NCI-H446 (cell line): ENCODE data around the gene ACTR6.
"Not testable (repeated sequence)": the region's sequence is repeated elsewhere in the genome, so short reads cannot be mapped to it uniquely, and the experiment has no call there.

Experiments used
- DNase-seq, 2 experiments: peaks; one replicate each; lab custom pipeline; 2025; lab: John Stamatoyannopoulos, UW

Gene ACTR6

GRCh38 chr12:100221523-100221922 lies 20.9 kb downstream of the ACTR6 start:
- DNase-seq, result no peak

DNA sequence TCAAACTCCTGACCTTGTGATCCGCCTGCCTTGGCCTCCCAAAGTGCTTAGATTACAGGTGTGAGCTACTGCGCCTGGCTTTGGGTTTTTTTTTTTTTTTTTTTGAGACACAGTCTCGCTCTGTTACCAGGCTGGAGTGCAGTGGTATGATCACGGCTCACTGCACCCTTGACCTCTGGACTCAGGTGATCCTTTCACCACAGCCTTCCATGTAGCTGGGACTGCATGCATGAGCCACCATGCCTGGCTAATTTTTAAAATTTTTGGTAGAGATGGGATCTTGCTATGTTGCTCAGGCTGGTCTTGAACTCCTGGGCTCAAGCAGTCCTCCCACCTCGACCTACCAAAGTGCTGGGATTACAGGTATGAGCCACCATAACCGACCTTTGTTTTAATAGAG lies 21.6 kb downstream of the ACTR6 start:
- DNase-seq, result not testable (repeated sequence)

DNA sequence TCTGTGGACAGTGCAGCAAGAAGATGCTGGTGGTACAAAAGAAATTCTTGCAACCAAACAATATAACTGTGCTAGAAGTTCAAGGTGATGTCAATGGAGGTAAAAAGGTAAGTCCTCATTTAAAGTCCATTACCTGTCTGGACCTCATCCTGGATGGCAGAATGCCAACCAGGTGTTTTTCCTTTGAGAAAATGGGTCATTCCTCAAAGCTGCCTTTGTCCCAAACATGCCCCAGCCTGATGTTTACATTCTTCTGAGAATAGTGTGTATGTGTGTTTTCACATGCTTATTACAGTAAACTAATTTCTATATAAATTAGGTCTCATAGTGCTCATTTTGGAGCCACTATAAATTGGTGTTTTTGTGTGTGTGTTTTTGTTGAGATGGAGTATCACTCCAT lies 24.9 kb downstream of the ACTR6 start:
- DNase-seq, result no peak

DNA sequence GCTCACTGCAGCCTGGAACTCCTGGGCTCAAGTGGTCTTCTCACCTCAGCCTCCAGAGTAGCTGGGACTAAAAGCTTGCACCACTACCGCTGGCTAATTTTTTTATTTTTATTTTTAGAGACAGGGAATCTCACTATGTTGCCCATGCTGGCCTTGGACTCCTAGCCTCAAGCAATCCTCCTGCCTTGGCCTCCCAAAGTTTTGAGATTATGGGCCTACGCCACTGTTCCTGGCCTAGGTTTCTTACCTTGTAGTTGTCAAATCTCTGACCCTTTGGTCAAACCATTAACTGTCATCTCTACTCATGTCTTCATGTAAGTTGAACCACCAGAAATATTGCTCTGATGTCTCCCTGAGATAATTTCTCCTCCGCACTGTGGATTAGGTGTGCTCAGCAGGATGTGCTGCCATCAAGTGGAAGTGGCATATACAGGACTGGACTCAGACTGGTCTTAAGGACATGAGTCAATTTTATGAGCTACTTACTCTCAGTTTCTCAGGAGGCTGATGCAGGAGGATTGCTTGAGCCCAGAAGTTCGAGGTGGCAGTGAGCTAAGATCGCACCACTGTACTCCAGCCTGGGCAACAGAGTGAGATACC lies 28.5 kb downstream of the ACTR6 start:
- peak in 1 of 2 experiments; percentile 33 for DNase-seq

DNA sequence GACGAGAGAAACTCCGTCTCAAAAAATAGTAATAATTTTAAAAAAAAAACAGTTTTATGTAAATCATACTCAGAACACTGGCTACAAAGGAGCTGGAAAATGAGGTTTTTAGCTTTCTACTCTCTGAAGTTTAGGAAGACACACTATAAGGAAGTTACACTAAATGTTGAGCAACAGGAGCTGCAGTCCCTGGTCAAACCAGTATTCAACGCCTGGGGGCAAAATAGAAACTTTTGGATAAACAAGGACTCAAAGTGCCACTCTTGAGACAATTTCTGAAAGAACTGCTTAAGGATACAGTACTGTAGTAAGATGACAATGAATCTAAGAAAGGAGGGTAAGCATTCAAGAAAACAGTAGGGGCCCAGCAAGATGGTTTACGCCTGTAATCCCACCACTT lies 29.3 kb downstream of the ACTR6 start:
- no peak for DNase-seq

DNA sequence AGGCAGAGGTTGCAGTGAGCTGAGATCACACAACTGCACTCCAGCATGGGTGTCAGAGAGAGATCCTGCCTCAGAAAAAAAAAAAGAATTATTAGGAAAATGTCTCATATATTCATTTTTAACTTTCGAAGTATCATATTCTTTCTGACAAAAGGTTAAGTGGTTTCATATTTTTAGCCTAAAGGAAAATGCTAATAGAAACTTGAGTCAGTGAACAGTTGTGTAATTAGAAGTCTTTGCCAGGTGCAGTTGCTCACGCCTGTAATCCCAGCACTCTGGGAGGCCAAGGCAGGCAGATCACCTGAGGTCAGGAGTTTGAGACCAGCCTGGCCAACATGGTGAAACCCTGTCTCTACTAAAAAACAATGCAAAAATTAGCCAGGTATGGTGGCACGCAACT lies 31.3 kb downstream of the ACTR6 start:
- DNase-seq, result not testable (repeated sequence)

DNA sequence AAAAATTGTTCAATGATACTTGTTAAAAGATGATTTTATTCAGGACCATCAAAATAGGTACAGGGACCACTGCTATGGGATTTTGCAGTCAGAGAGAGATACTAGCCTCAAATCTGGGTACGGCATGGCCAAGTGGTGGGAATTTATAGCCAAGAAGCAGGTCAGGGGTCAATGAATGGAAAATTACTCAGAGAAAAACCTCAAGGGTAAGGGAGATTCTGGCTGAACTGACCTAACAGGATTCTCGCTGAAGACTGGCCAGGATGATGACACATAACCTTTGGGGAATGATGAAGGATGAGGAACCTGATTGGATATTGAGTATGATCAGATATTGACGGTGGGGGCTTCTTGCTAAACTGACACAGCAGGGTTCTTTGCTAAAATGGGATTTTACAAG lies 33.6 kb downstream of the ACTR6 start:
- DNase-seq, result no peak

DNA sequence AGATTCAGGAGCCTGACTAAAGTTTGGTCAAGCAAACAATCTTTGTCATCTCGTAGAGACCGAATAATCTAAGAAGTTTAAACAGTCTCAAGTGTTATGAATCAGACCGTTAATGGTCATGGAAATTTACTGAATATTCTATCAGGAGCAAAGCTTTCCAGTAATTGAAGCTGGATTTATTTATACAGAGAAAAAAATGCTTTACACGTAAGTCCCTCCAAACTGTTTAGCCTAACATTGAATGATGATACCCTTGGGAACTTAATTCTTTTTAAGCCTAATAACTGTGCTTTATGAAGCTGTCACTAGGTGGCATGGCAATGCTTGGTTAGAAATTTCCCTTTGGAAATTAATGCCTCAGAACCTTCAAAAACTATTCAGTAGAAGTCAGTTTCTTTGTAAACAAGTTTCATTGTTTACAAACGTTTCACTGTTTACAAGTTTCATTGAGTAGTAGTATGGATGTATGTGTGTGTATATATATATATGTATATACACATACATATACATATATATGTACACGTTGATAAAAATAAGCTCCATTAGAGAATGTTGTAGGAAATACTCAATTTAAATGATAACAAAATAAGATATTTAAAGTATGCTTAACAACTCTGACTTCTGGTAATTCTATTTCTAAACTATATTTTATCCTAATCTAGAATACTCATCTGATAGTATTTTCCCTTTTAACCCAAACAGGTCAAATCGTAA lies 34.1 kb downstream of the ACTR6 start:
- peak; percentile 10 to 69 for DNase-seq

- no peak for DNase-seq
These were observed 38.2 kb downstream of the ACTR6 start for GRCh38 chr12:100238801-100239200.

DNA sequence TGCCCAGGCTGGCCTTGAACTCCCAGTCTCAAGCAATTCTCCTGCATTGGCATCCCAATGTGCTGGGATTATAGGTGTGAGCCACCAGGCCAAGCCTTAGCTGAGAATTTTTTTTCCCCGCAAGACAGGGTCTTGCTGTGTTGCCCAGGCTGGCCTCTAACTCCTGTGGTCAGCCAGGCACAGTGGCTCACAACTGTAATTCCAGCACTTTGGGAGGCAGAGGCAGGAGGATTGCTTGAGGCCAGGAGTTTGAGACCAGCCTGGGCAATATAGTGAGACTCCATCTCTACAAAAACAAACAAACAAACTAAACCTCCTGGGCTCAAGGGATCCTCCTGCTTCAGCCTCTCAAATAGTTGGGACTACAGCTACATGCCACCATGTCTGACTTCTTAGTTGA lies 39.0 kb downstream of the ACTR6 start:
- DNase-seq, result no peak

DNA sequence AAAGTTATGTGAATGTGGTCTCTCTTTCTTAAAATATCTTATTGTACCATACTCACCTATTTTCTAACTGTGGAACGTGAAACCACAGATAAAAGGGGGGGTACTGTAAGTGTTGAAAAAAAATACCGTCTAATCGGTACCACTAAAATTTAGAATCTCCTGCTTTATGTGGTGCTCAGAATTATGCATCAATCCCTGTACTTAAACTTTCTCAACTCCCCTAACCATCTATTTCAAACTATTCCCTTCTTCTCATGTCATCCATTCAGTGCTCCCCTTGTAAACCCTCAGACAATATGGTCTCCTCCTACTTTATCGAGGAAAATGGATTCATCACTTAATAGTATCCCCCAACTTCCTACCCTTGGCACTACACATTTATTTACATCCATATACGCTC lies 42.5 kb downstream of the ACTR6 start:
- no peak for DNase-seq

DNA sequence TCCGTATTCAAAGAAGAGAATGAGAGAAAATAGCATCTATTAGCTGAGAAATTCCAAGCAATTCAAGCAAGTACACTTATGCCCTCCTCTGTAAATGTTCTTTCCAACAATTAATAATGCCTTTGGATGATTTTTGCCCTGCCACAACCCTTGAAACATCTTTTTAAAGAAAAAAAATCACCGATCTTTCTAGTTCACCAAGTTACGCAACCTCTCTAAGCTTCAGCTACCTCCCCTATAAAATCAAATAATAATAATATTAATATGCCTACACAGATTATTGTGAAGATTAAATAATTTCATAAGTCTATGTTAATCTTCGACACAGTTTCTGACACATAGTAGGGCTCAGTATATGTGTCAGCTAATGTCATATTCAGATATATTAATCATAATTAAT lies 47.1 kb downstream of the ACTR6 start:
- no peak for DNase-seq

DNA sequence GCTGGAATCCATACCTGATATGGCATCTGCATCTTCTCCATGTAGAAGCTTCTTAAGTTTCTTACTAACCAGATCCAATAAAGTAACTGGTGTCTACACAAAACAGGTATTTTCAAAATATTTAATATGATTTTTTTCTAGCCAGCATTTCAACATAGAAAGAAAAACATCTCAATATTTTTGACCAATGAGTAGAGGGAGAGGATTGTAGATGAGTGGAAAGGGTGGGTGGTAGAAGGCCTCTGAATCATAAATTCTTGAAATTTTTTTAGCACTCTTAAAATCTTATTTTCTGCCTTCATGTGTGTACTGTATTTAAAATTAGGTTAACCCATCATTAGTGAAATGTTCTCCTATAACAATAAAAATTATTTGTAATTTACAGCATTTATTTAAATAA lies 48.3 kb downstream of the ACTR6 start:
- DNase-seq, result no peak

GRCh38 chr12:100249941-100250340 lies 49.3 kb downstream of the ACTR6 start:
- DNase-seq, result no peak

DNA sequence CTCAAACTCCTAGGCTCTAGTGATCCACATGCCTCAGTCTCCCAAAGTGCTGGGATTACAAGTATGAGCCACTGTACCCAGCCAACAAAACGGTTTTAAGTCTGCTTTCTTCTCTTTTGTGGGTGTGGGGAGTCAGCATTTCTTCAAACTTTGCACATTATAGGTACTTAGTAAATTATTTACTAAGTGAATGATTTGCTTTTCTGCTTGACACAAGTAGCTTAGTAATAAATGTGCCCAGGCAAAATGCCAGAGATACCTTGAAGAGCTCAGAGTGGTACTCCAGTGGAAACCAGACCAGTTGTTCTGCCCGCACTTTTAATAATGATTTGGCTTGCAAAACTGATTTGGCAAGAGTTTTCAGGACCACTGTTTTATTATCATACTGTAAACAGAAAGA lies 51.3 kb downstream of the ACTR6 start:
- no peak for DNase-seq

DNA sequence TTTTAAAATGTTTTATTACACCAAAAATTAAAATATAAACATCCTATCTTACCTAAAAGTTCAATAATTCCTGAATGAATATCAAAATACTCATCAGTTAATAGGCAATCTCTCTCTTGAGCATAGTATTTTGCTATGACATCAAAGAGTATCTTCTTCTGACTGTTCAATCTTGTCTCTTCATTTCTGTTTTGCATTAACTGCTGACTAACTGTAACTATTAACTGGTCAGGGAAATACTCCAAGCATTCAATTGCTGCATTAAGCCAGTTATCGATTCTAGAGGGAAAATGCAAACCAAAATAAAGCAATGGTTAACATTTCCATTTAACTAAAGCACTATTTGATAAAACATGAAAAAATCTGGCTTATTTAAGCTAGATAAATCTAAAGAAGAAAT lies 52.8 kb downstream of the ACTR6 start:
- no peak for DNase-seq

- DNase-seq, result no peak
These were observed 54.3 kb downstream of the ACTR6 start for GRCh38 chr12:100254876-100255275.

GRCh38 chr12:100258127-100258526 lies 57.5 kb downstream of the ACTR6 start:
- DNase-seq, result no peak

GRCh38 chr12:100263131-100263530 lies 62.5 kb downstream of the ACTR6 start:
- no peak for DNase-seq

GRCh38 chr12:100265107-100265506 lies 64.5 kb downstream of the ACTR6 start:
- DNase-seq, result not testable (repeated sequence)

DNA sequence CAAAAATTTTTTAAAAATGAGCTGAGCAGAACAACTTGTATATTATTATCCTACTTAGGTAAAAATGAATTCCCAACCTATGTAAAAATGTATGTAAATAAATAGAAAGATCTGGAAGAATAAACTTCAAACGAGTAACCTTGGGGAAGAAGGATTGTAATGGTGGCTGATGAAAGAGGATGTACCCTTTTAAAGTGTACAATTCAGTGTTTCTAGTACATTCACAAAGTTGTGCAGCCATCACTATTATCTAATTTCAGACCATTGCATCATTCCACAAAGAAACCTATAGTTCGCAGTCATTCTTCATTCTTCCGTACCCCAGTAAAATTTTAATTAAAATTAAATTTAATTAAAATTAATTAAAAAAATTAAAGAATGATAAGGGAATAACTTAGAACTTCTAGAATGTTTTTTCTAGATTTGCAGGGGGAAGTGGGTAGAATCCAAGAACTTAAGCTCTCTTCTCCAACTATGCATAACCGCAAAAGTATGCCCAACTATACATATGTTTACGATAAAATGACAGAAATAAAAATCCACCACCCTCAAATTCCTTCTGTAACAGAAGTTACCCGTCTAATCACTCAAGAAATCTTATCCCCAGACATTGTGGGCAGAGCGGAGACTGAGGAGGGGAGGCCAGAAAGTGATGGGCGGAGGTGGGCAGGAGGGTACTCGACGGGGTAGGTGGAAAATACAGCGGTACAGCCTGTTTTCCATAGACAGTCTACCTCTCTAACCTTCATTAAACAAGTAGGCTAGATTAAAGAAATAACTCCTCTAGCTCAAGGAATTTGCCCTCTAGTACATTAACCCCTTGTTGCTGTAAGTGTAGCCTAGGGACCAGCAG lies 65.3 kb downstream of the ACTR6 start:
- no peak for DNase-seq

- DNase-seq, result no peak
These were observed 65.9 kb downstream of the ACTR6 start for GRCh38 chr12:100266585-100266834.

GRCh38 chr12:100266835-100267602 lies 66.4 kb downstream of the ACTR6 start, which contains the start of the genes DEPDC4 and SCYL2:
Gene DEPDC4 (minus strand): TSS chr12:100267079. CDS start chr12:100267076, 3 bp downstream.
Gene SCYL2 (plus strand): TSS chr12:100267177. CDS start chr12:100282971, 15,794 bp downstream.
- DNase-seq, result peak; percentile 94 to 97
